ENCODE measurements around the gene RAE1.

The RAE1 gene

GRCh38 chr20:57372581-57373350 lies 21.7 kb downstream of the RAE1 start:
- DNase-seq: no peak

GRCh38 chr20:57374343-57374930 lies 23.4 kb downstream of the RAE1 start:
- DNase-seq: no peak

- DNase-seq: no peak
Measured at GRCh38 chr20:57374931-57375651, 24.0 kb downstream of the RAE1 start.

- DNase-seq: no peak
Measured at GRCh38 chr20:57375652-57376230, 24.7 kb downstream of the RAE1 start.

GRCh38 chr20:57377350-57377749 lies 26.3 kb downstream of the RAE1 start:
- DNase-seq: no peak

- no peak for DNase-seq
Measured at GRCh38 chr20:57378107-57378506, 27.1 kb downstream of the RAE1 start.

GRCh38 chr20:57378646-57379262 lies 27.7 kb downstream of the RAE1 start:
- no peak for DNase-seq

GRCh38 chr20:57379263-57379647 lies 28.2 kb downstream of the RAE1 start:
- no peak for DNase-seq

- no peak for DNase-seq
Measured at GRCh38 chr20:57380081-57380750, 29.2 kb downstream of the RAE1 start.

GRCh38 chr20:57381596-57382503 lies 30.8 kb downstream of the RAE1 start:
- peak; percentile 71 for DNase-seq

GRCh38 chr20:57382516-57382915 lies 31.5 kb downstream of the RAE1 start:
- DNase-seq: no peak

- no peak for DNase-seq
Measured at GRCh38 chr20:57383447-57384347, 32.6 kb downstream of the RAE1 start.

GRCh38 chr20:57384486-57384885 lies 33.4 kb downstream of the RAE1 start:
- DNase-seq: no peak

- DNase-seq: no peak
Measured at GRCh38 chr20:57384953-57385761, 34.1 kb downstream of the RAE1 start.

- no peak for DNase-seq
Measured at GRCh38 chr20:57385940-57386339, 34.9 kb downstream of the RAE1 start.

- DNase-seq: no peak
Measured at GRCh38 chr20:57386762-57387161, 35.7 kb downstream of the RAE1 start.

- no peak for DNase-seq
Measured at GRCh38 chr20:57387463-57387862, 36.4 kb downstream of the RAE1 start.

- DNase-seq: no peak
Measured at GRCh38 chr20:57387945-57388371, 36.9 kb downstream of the RAE1 start.

GRCh38 chr20:57388953-57389694 lies 38.1 kb downstream of the RAE1 start:
- DNase-seq: no peak
